Keratinocyte (primary cell): Measurements from ENCODE around the gene DNAJC2. TPM values are rescaled to one million over a fixed set of nuclear protein-coding genes. Genes with fewer than 3 reads are reported as not detected.

ENCODE experiments used
- DNase-seq: peaks from one replicate; pipeline ENCODE4 v3.0.0-alpha.2; 2011; ENCODE audit warnings: low read depth, missing footprints, low spot score
- FAIRE-seq: peaks from 2 replicates; lab custom pipeline; 2011; peaks lifted over from hg19 to GRCh38; lab: Jason Lieb, UNC
- H2AFZ ChIP-seq: 2 replicates; pipeline ENCODE4 v1.6.0; 2012; ENCODE audit warnings: low read length, control low read depth, inconsistent platforms; ENCODE audit not compliant: control insufficient read depth
- H3K27ac ChIP-seq: 2 replicates; pipeline ENCODE4 v1.5.1; 2011; ENCODE audit warnings: low read length; ENCODE audit not compliant: control insufficient read depth, insufficient read depth
- H3K27me3 ChIP-seq: 3 replicates; pipeline ENCODE4 v1.6.0; 2011; ENCODE audit warnings: low read length; ENCODE audit not compliant: control insufficient read depth, insufficient read depth; ENCODE audit errors: extremely low read depth
- H3K36me3 ChIP-seq, 2 experiments: 2 replicates in 1 of 2; 3 replicates in 1 of 2; pipeline ENCODE4 v1.5.1; 2011; ENCODE audit warnings: low read length in 2 of 2, mild to moderate bottlenecking in 1 of 2; ENCODE audit not compliant: control insufficient read depth in 2 of 2, insufficient read depth in 2 of 2; ENCODE audit errors: extremely low read depth in 1 of 2
- H3K4me1 ChIP-seq: 3 replicates; pipeline ENCODE4 v1.5.1; 2011; ENCODE audit warnings: low read length; ENCODE audit not compliant: control insufficient read depth, insufficient read depth; ENCODE audit errors: extremely low read depth
- H3K4me2 ChIP-seq: 3 replicates; pipeline ENCODE4 v1.6.0; 2011; ENCODE audit warnings: low read depth, low read length; ENCODE audit not compliant: control insufficient read depth, insufficient read depth; ENCODE audit errors: extremely low read depth
- H3K4me3 ChIP-seq, 3 experiments: fragments of 200-600 bp in 1 of 3; sonication (generic) in 1 of 3; 2 replicates in 2 of 3; 3 replicates in 1 of 3; pipeline ENCODE4 v1.5.1; 2011 to 2016; ENCODE audit warnings: low read length in 3 of 3, mild to moderate bottlenecking in 3 of 3, control low read depth in 2 of 3, inconsistent platforms in 1 of 3, low read depth in 1 of 3, mixed read lengths in 1 of 3, mixed run types in 1 of 3, moderate library complexity in 1 of 3; ENCODE audit not compliant: control insufficient read depth in 2 of 3, insufficient read depth in 2 of 3; ENCODE audit errors: extremely low read depth in 1 of 3
- H3K79me2 ChIP-seq: 2 replicates; pipeline ENCODE4 v1.6.0; 2012; ENCODE audit warnings: low read length; ENCODE audit not compliant: control insufficient read depth, insufficient read depth
- H3K9ac ChIP-seq: 3 replicates; pipeline ENCODE4 v1.6.0; 2011; ENCODE audit warnings: low read length; ENCODE audit not compliant: control insufficient read depth, insufficient read depth; ENCODE audit errors: extremely low read depth
- H3K9me1 ChIP-seq: 3 replicates; pipeline ENCODE4 v1.6.0; 2011; ENCODE audit warnings: low read length; ENCODE audit not compliant: control insufficient read depth, insufficient read depth; ENCODE audit errors: extremely low read depth
- H3K9me3 ChIP-seq: 2 replicates; pipeline ENCODE4 v1.5.1; 2012; ENCODE audit warnings: low read depth, low read length; ENCODE audit not compliant: control insufficient read depth
- H4K20me1 ChIP-seq: 3 replicates; pipeline ENCODE4 v1.6.0; 2011; ENCODE audit warnings: low read length; ENCODE audit not compliant: control insufficient read depth, insufficient read depth; ENCODE audit errors: extremely low read depth
- CTCF ChIP-seq, 3 experiments: IDR thresholded peaks in 1 of 3; conservative IDR thresholded peaks in 1 of 3; optimal IDR thresholded peaks in 1 of 3; 2 replicates in 2 of 3; 3 replicates in 1 of 3; pipeline versions ENCODE3 to v1.5.1; 2011; ENCODE audit warnings: low read length in 3 of 3, mild to moderate bottlenecking in 3 of 3, moderate library complexity in 2 of 3, control low read depth in 1 of 3, inconsistent platforms in 1 of 3; ENCODE audit not compliant: insufficient read depth in 2 of 3; ENCODE audit errors: extremely low read depth in 1 of 3
- EZH2 ChIP-seq: IDR thresholded peaks from one replicate; pipeline ENCODE4 v1.6.1; 2012; ENCODE audit warnings: inconsistent platforms, mild to moderate bottlenecking, low read length, moderate library complexity
- dilution Hi-C: fragments of 300-500 bp; cut with MboI; formaldehyde crosslinking; loops from one replicate; pipeline ENCODE4 v1.7.0; 2020; ENCODE audit warnings: low sequenced_read_pairs; ENCODE audit not compliant: extremely low pct_ligation_motif_present
- polyA plus RNA-seq, 5 experiments: library from polyadenylated mRNA; depleted of rRNA in 3 of 5; stranded (reverse) in 3 of 5; stranded (forward) in 1 of 5; unstranded in 1 of 5; fragments of >200 nt; gene quantifications; 1 replicate in 1 of 5; 2 replicates in 3 of 5; 3 replicates in 1 of 5; pipeline versions ENCODE4 v1.2.1 to v1.2.3, GENCODE V29; 2011 to 2012; ENCODE audit warnings: missing spikeins in 2 of 5, low read depth in 1 of 5, low replicate concordance in 1 of 5

The DNAJC2 gene
- polyA plus RNA-seq, 1 donor (not counting 4 experiments of a cell fraction or from before 2014, with no cell fraction given), result 25.8 TPM

- dilution Hi-C loops, result no loop called here
- Histone ChIP-seq H3K9ac (no peak overlapping the region), H3K9me1 (no peaks in the 10 kb centered on the region), H3K9me3 (no peaks in the 10 kb centered on the region), H3K4me2 (no peak overlapping the region), H3K4me3 (no peak overlapping the region), H3K4me1 (no peaks in the 10 kb centered on the region), H3K36me3 (peaks cover 12 to 18% of the 10 kb centered on the region in 2 experiments), H3K27me3 (no peaks in the 10 kb centered on the region), H2AFZ (no peak overlapping the region), H3K79me2 (peaks cover 4% of the 10 kb centered on the region), H3K27ac (no peak overlapping the region), H4K20me1 (no peaks in the 10 kb centered on the region)
- FAIRE-seq (no peak), DNase-seq (no peak)
- TF ChIP-seq CTCF (optimal IDR thresholded peaks at IDR 0.05 in 1 of 3, IDR thresholded peaks at IDR 0.05 in 1 of 3, conservative IDR thresholded peaks at IDR 0.05 in 1 of 3; ENCODE audit: extremely low read depth in 1 of 3, insufficient read depth in 2 of 3, low read length in 3 of 3), result no peak
- no peak for TF ChIP-seq EZH2
Observed at GRCh38 chr7:103307503-103308231, 36.9 kb downstream of the DNAJC2 start.

GRCh38 chr7:103301441-103301840 is 43.1 kb downstream of the DNAJC2 start:
- FAIRE-seq, result no peak
- Histone ChIP-seq H3K4me2 (no peak overlapping the region), H4K20me1 (no peaks in the 10 kb centered on the region), H3K79me2 (peaks cover 23% of the 10 kb centered on the region), H3K4me1 (peaks cover 4% of the 10 kb centered on the region), H3K9ac (no peak overlapping the region), H3K9me3 (no peaks in the 10 kb centered on the region), H3K27ac (no peak overlapping the region), H3K4me3 (no peak overlapping the region), H3K36me3 (peaks cover 13 to 14% of the 10 kb centered on the region in 2 experiments), H3K9me1 (no peaks in the 10 kb centered on the region), H3K27me3 (no peaks in the 10 kb centered on the region), H2AFZ (no peak overlapping the region)
- DNase-seq, result no peak
- TF ChIP-seq CTCF (optimal IDR thresholded peaks at IDR 0.05 in 1 of 3, IDR thresholded peaks at IDR 0.05 in 1 of 3, conservative IDR thresholded peaks at IDR 0.05 in 1 of 3; ENCODE audit: extremely low read depth in 1 of 3, insufficient read depth in 2 of 3, low read length in 3 of 3) (no peak), EZH2 (no peak)
- dilution Hi-C loops, result no loop called here
